Suppressor macrophage treated with lipopolysaccharide for 4 hours (primary cell): ENCODE measurements around the gene MATR3.

ENCODE experiments used
- DNase-seq: peaks from one replicate; pipeline ENCODE4 v3.0.0-alpha.2; 2020

MATR3 gene

DNA sequence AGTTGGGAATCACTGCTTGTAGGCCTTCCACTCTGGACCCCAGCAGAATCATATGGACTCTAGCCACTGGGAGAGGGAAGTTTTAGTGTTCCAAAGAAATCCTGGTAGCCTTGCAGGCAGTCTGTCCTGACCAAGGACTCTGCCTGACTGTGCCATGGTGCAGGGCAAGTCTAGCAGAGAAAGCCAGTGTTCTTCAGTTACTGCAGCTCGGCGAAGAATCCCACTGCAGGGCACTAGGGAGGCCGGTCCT lies 20.3 kb upstream of the MATR3 start:
- DNase-seq, result no peak

GRCh38 chr5:139273572-139274289 lies 19.8 kb upstream of the MATR3 start:
- DNase-seq, result peak; percentile 97

DNA sequence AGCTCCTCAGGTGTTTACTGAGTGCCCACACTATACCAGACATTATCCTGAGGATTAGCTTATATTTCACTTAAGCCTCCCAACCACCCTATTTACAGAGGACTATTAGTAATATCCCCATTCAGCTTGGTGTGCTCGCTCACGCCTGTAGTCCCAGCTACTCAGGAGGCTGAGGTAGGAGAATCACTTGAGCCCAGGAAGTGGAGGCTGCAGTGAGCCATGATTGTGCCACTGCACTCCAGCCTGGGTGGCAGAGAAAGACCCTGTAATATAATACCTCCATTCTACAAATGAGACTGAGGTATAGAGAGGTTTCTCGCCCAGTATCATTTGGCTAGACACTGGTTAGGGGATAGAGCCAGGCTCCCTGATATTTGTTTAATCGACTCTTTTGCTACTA lies 18.0 kb upstream of the MATR3 start:
- DNase-seq, result no peak

DNA sequence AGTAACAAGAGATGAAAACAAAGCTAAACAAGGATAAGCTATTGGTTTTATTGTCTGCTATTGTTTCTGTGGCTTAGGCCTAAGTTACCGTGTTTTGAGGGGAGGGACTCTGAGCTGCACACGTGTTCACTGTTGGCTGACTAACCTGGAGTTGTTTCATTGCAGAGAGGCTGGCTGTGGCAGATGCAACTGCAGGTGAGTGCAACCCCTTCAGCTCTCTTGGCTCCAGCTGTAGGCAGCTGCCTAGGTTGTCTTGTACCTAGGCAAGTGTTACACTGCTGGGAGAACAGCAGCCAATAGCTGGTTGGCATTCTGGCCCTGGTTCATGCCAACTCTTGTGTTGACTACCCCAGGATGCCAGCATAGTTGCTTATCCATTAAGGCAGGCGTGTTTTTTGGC lies 17.6 kb upstream of the MATR3 start:
- no peak for DNase-seq

- DNase-seq, result no peak
Measured at GRCh38 chr5:139276426-139276825, 17.1 kb upstream of the MATR3 start.

DNA sequence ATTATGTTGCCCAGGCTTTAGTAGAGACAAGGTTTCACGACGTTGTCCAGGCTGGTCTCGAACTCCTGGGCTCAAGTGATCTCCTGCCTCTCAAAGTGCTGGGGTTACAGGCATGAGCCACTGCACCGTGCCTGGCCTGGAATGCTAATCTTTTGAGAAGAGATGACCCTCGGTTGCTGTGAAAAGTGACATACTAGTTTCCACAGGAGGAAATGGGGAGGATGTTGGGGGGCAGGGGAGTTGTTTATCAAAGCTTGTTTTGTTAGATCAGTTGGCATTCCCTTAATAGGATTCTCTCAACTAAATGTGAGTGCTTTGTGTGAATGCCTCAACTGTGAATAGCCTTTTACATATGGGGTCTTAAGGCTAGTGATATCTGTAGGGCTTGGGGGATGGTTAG lies 16.4 kb upstream of the MATR3 start:
- no peak for DNase-seq

- no peak for DNase-seq
Measured at GRCh38 chr5:139278540-139279274, 14.8 kb upstream of the MATR3 start.

DNA sequence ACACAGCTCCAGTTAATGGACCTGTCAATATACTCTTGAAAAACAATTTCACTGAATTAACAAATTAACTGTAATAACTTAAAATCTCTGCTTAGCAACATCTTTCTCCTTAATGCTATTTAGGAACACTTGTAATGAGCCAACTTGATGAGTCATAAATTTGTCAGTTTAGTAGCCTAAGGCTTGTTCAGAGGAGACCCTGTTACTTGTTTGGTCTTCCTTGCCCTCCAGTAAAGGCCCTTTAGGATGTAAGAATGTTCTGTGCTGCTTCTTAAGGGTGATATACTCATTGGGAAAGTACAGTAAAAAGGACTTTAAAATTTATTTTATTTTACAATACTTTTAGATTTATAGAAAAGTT lies 11.4 kb upstream of the MATR3 start:
- DNase-seq, result no peak

- DNase-seq, result no peak
Measured at GRCh38 chr5:139283252-139284166, 10.0 kb upstream of the MATR3 start.

GRCh38 chr5:139284295-139284694 lies 9.2 kb upstream of the MATR3 start:
- DNase-seq, result no peak

DNA sequence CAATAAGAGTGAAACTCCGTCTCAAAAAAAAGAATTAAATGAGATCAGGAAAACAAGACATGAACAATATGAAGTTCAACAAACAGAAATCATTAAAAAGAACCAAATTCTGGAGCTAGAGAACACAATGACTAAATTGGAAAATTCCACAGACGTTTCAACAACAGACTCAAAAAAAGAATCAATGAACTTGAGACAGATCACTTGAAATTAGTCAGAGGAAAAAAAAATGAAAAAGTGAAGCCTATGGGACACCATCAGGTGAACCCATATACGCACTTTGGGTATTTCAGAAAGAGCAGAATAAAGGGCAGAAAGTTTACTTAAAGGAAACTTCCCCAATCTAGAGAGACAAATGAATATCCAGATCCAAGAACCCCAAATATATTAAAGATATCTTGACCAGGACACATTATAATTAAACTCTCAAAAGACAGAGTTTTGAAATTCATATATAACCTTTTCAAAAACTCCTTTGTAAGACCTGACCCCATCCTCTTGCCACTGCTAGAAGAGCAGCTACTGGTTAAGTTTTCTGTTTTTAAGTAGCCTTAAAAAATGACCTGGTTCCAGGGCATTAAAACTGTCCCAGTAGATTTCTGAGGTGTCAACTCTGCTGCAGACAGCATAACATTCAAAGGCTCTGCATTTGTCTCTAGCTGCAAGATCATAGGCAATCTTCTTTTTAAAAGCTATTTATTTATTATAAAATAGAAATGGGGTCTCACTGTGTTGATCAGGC lies 7.7 kb upstream of the MATR3 start:
- DNase-seq, result no peak

DNA sequence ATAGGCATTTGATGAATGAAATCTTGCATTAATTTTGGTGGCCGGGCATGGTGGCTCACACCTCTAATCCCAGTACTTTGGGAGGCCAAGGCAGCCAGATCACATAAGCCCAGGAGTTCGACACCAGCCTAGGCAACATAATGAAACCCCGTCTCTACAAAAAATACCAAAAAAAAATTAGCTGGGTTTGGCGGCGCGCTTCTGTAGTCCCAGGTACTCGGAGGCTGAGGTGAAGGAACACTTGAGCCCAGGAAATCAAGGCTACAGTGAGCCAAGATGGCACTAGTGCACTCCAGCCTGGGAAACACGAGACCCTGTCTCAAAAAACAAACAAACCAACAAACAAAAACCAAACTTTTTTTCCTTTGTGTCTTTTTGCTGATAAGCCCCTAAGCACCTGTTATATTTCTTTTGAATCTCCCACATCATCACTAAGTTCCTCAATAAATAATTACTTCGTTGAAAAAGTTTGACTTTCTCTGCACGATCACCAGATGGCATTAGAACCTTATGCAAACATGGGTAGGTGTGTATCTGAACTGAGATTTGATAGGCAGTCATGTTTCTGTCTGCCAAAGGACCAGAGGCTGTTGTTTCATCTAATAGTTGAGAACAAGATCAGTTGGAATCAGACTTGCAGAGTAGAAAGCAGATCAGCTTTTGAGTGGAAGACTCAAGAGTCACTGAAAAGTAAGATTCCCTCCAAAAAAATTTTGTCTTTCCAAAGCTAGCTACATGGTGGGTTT lies 5.5 kb upstream of the MATR3 start:
- DNase-seq, result no peak

- no peak for DNase-seq
Measured at GRCh38 chr5:139291051-139291450, 2.5 kb upstream of the MATR3 start.

DNA sequence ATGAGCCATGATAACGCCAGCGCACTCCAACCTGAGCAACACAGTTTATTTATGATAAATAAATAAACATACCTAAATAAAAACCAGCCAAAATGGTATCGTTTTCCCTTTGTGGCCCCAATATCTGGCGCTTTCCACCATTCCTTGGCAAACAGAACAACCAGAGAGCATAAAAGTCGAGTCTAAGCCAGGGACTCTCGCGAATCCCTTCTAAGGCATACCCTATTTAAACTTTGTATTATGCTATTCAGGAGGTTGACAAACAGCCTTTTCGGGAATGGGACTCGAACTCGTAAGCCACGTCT lies 386 bp upstream of the MATR3 start:
- no peak for DNase-seq

DNA sequence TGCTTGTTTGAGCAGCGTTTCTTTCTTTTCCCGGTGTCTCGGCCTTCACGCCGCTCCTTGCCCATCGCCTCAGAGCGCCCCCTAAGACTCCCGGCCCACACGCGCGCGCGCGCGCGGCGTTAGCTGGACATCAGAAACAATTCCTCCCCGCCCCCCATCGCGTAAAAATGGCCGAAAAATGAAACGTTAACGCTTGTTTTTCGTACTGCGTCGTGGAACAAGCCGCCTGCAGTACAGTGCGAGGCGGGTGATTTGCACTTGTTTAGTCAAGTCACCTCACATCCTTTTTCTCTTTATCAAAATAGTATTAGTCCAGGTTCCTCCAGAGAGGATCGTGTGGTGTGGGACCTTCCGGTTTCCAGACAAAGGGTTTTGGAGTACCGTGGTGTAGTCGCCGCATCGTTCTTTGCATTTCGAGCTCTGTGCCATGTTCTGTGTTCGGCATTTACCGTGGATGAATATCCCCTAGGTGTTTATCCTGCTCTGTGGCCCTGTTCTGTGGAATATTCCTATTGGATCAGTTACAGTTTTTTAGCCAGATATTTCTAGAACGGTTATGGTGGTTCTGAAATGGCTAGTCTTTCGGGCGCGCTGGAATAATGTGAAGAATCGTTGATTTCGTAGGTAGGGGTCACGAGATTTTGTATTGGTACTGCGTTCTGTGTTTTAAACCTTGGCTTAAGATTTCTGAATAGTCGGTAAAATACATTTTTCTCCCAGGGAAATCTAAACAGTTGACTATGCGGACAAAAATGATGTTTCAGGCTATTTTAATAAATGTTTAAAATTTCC lies 1.0 kb downstream of the MATR3 start:
- DNase-seq, result peak; percentile 75

GRCh38 chr5:139295346-139296057 lies 2.0 kb downstream of the MATR3 start:
- DNase-seq, result no peak

DNA sequence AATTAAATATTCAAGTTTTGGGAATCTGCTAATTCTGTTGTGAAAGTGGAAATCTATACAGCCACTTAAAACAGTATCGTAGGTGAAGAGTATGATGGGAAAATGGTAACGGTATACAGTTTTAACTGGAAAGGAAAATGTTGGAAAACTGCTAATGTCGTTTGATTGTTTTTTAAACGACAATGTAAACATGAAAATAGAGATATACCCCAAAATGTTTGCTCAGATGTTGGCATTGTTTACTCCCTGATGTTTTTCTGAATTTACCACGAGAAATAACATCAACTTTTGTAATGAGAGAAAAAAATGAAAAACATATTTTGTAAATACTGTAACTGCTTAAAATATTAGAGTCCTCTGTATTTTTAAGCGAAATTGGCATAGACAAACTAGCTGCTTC lies 2.7 kb downstream of the MATR3 start:
- no peak for DNase-seq

DNA sequence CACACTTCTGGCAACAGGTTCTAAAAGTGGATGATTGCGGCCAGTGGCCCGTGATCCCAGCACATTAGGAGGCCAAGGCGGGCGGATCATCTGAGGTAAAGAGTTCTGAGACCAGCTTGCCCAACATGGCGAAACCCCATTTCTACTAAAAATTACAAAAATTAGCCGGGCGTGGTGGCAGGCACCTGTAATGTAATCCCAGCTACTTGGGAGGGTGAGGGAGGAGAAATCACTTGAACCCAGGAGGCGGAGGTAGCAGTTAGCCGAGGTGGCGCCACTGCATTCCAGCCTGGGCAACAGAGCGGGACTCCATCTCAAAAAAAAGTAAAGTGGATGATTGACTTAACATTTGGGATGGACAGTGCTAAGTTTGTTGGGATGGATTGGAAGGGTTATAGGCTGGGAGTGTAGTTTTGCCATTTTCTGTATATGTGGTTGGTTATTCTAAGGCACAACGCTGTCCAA lies 3.4 kb downstream of the MATR3 start:
- DNase-seq, result no peak

- DNase-seq, result no peak
Measured at GRCh38 chr5:139297439-139298133, 4.0 kb downstream of the MATR3 start.

- no peak for DNase-seq
Measured at GRCh38 chr5:139298242-139298641, 4.7 kb downstream of the MATR3 start.
